DOHH2 (cell line): ENCODE data around the gene FREM1.

ENCODE experiments used
- EZH2phosphoT487 ChIP-seq: fragments of 200-600 bp; sonication (generic); IDR thresholded peaks from 2 replicates; pipeline ENCODE4 v1.6.1; 2017; ENCODE audit warnings: borderline replicate concordance, mild to moderate bottlenecking, antibody characterized with exemption, low read length, moderate library complexity, mixed read lengths
- TF ChIP-seq, protein P1 (sequence below): fragments of 200-600 bp; sonication (generic); IDR thresholded peaks from one replicate; pipeline ENCODE4 v1.5.1; 2014; ENCODE audit warnings: antibody characterized with exemption, mild to moderate bottlenecking, low read depth, low read length; ENCODE audit not compliant: poor library complexity, severe bottlenecking

DNA sequence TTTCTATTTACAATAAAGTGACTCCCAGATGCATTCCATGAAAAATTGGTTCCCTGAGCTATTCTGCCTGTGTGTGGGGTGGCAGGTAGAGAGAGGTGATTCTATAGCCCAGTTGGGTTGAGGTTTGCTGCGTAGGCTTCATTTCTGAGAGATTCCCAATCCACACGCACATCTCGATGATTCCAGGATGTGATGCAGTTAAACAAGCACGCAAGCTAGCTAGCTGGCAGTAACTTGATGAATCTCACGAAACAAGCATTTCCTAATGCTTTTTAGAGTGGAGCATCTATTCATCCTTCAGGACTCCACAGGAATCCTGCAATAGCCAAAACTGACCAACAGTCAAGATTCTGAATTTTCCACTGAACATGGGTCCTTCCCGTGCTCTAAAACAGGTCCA lies 143.9 kb downstream of the FREM1 start:
- TF ChIP-seq, protein P1, sequence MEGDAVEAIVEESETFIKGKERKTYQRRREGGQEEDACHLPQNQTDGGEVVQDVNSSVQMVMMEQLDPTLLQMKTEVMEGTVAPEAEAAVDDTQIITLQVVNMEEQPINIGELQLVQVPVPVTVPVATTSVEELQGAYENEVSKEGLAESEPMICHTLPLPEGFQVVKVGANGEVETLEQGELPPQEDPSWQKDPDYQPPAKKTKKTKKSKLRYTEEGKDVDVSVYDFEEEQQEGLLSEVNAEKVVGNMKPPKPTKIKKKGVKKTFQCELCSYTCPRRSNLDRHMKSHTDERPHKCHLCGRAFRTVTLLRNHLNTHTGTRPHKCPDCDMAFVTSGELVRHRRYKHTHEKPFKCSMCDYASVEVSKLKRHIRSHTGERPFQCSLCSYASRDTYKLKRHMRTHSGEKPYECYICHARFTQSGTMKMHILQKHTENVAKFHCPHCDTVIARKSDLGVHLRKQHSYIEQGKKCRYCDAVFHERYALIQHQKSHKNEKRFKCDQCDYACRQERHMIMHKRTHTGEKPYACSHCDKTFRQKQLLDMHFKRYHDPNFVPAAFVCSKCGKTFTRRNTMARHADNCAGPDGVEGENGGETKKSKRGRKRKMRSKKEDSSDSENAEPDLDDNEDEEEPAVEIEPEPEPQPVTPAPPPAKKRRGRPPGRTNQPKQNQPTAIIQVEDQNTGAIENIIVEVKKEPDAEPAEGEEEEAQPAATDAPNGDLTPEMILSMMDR: no peak
- no peak for TF ChIP-seq EZH2phosphoT487
